Peyer's patch (tissue), 4 donors: ENCODE measurements around the gene MYBBP1A.

ENCODE experiments used
- POLR2A ChIP-seq, 2 donors: fragments of 450-650 bp; IDR thresholded peaks; one replicate each; pipeline ENCODE4 v1.5.1; 2017; ENCODE audit warnings: antibody characterized with exemption in 2 of 2, mild to moderate bottlenecking in 2 of 2, moderate library complexity in 2 of 2
- TF ChIP-seq, protein P1 (sequence below), 6 experiments: fragments of 450-650 bp in 4 of 6; fragments of 200-600 bp in 2 of 6; sonication (generic) in 1 of 6; IDR thresholded peaks; one replicate each; pipeline ENCODE4 v1.5.1; 2017 to 2019; ENCODE audit warnings: antibody characterized with exemption in 6 of 6, mild to moderate bottlenecking in 3 of 6, moderate library complexity in 1 of 6

DNA sequence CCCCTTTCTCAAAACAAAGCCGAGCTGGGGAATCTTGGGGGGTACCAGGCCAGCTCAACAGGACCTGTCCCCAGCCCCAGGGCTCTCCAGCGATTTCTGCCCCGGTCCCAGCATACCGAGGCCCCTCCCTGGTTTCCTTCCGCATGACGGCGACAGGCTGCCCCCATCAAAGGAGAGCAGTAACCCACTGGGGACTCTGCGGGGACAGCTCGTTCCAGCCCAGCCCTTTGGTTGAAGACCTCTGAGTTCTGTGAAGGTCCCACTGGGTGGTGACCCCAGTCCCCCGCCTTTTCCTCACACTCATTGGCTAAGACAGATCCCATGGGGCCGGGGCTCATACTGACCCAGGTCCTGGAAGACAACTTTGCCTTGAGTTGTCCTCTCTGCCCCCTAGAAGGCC is 33.2 kb upstream of the MYBBP1A start:
- TF ChIP-seq POLR2A (IDR thresholded peaks at IDR 0.05): no peak
- TF ChIP-seq, protein P1, sequence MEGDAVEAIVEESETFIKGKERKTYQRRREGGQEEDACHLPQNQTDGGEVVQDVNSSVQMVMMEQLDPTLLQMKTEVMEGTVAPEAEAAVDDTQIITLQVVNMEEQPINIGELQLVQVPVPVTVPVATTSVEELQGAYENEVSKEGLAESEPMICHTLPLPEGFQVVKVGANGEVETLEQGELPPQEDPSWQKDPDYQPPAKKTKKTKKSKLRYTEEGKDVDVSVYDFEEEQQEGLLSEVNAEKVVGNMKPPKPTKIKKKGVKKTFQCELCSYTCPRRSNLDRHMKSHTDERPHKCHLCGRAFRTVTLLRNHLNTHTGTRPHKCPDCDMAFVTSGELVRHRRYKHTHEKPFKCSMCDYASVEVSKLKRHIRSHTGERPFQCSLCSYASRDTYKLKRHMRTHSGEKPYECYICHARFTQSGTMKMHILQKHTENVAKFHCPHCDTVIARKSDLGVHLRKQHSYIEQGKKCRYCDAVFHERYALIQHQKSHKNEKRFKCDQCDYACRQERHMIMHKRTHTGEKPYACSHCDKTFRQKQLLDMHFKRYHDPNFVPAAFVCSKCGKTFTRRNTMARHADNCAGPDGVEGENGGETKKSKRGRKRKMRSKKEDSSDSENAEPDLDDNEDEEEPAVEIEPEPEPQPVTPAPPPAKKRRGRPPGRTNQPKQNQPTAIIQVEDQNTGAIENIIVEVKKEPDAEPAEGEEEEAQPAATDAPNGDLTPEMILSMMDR (IDR thresholded peaks at IDR 0.05): no peak
